ENCODE data around the gene PDSS2. TPM values are rescaled to one million over a fixed set of nuclear protein-coding genes. Genes with fewer than 3 reads are reported as not detected.

Gene PDSS2
- total RNA-seq, 4 donors from 2014 or later: 6.5 to 12.2 (median 9.0) TPM

- Histone ChIP-seq H3K9me3 (peaks cover 0 to 35% (median 0%) of the 10 kb centered on the region in 3 donors), H3K27ac (no peak overlapping the region), H3K36me3 (peaks cover 0 to 12% of the 10 kb centered on the region in 2 donors), H3K4me3 (no peak overlapping the region), H3K4me1 (no peaks in the 10 kb centered on the region), H3K27me3 (no peaks in the 10 kb centered on the region)
- TF ChIP-seq POLR2AphosphoS5 (IDR thresholded peaks at IDR 0.05) (no peak), CTCF (IDR thresholded peaks at IDR 0.05) (no peak), EP300 (IDR thresholded peaks at IDR 0.05) (no peak), POLR2A (IDR thresholded peaks at IDR 0.05) (no peak)
- ATAC-seq: no peak
Observed at GRCh38 chr6:107398001-107398400, 61.4 kb downstream of the PDSS2 start.

- H3K27ac ChIP-seq: no peak overlapping the region
- no peak for ATAC-seq
- no peak for TF ChIP-seq POLR2AphosphoS5 (IDR thresholded peaks at IDR 0.05)
- TF ChIP-seq POLR2A (IDR thresholded peaks at IDR 0.05): no peak
- no peak for TF ChIP-seq CTCF (IDR thresholded peaks at IDR 0.05)
- TF ChIP-seq EP300 (IDR thresholded peaks at IDR 0.05): no peak
- H3K27me3 ChIP-seq: no peaks in the 10 kb centered on the region
- peaks cover 0 to 25% (median 0%) of the 10 kb centered on the region in 3 donors for H3K9me3 ChIP-seq
- peaks cover 0 to 7% of the 10 kb centered on the region in 2 donors for H3K36me3 ChIP-seq
- H3K4me3 ChIP-seq: no peak overlapping the region
- 79 to 100% methylated on average over 1 of the region's 1 CpG for WGBS, 2 donors (ENCODE audit: low coverage in 1 of 2)
- H3K4me1 ChIP-seq: no peaks in the 10 kb centered on the region
Observed at GRCh38 chr6:107396211-107396610, 63.2 kb downstream of the PDSS2 start.

GRCh38 chr6:107392069-107392468 is 67.3 kb downstream of the PDSS2 start:
- 86 to 89% methylated on average over 2 of the region's 2 CpGs for WGBS, 2 donors (ENCODE audit: low coverage in 1 of 2)
- no peak for ATAC-seq
- TF ChIP-seq CTCF (IDR thresholded peaks at IDR 0.05): no peak
- TF ChIP-seq POLR2A (IDR thresholded peaks at IDR 0.05): no peak
- no peak for TF ChIP-seq EP300 (IDR thresholded peaks at IDR 0.05)
- TF ChIP-seq POLR2AphosphoS5 (IDR thresholded peaks at IDR 0.05): no peak

GRCh38 chr6:107390685-107391435 is 68.5 kb downstream of the PDSS2 start:
- no peak for ATAC-seq
- H3K27ac ChIP-seq: no peak overlapping the region
- H3K9me3 ChIP-seq: peaks cover 0 to 24% (median 0%) of the 10 kb centered on the region in 3 donors
- H3K4me1 ChIP-seq: no peaks in the 10 kb centered on the region
- no peak for TF ChIP-seq POLR2A (IDR thresholded peaks at IDR 0.05)
- no peak for TF ChIP-seq EP300 (IDR thresholded peaks at IDR 0.05)
- TF ChIP-seq POLR2AphosphoS5 (IDR thresholded peaks at IDR 0.05): no peak
- no peak for TF ChIP-seq CTCF (IDR thresholded peaks at IDR 0.05)
- no peaks in the 10 kb centered on the region for H3K27me3 ChIP-seq
- H3K36me3 ChIP-seq: no peaks in the 10 kb centered on the region
- no peak overlapping the region for H3K4me3 ChIP-seq

More at GRCh38 chr6:107392069-107392468, 67.3 kb downstream of the PDSS2 start:
- Histone ChIP-seq H3K27me3 (no peaks in the 10 kb centered on the region), H3K36me3 (no peaks in the 10 kb centered on the region), H3K4me3 (no peak overlapping the region), H3K27ac (no peak overlapping the region), H3K9me3 (peaks cover 0 to 24% (median 0%) of the 10 kb centered on the region in 3 donors), H3K4me1 (no peaks in the 10 kb centered on the region)

- Histone ChIP-seq H3K27me3 (no peaks in the 10 kb centered on the region), H3K27ac (no peak overlapping the region), H3K9me3 (peaks cover 0 to 21% (median 0%) of the 10 kb centered on the region in 3 donors), H3K4me3 (no peak overlapping the region), H3K36me3 (no peaks in the 10 kb centered on the region), H3K4me1 (no peaks in the 10 kb centered on the region)
- WGBS, 2 donors (ENCODE audit: low coverage in 1 of 2): 94 to 95% methylated on average over 2 of the region's 2 CpGs
- no peak for ATAC-seq
- TF ChIP-seq EP300 (IDR thresholded peaks at IDR 0.05): no peak
- no peak for TF ChIP-seq POLR2AphosphoS5 (IDR thresholded peaks at IDR 0.05)
Observed at GRCh38 chr6:107390056-107390455, 69.3 kb downstream of the PDSS2 start.

Data from gastroesophageal sphincter (tissue), 4 donors.